Femur (tissue), 1 donor: ENCODE results near the gene RAP1A.
A peak's percentile ranks its signal among the peaks of the same experiment; 100 is the strongest.
"Not testable (repeated sequence)": the region's sequence is repeated elsewhere in the genome, so short reads cannot be mapped to it uniquely, and the experiment has no call there.

Experiments used
- DNase-seq: peaks from one replicate; pipeline ENCODE4 v3.0.0-alpha.2; 2017

Gene RAP1A

DNA sequence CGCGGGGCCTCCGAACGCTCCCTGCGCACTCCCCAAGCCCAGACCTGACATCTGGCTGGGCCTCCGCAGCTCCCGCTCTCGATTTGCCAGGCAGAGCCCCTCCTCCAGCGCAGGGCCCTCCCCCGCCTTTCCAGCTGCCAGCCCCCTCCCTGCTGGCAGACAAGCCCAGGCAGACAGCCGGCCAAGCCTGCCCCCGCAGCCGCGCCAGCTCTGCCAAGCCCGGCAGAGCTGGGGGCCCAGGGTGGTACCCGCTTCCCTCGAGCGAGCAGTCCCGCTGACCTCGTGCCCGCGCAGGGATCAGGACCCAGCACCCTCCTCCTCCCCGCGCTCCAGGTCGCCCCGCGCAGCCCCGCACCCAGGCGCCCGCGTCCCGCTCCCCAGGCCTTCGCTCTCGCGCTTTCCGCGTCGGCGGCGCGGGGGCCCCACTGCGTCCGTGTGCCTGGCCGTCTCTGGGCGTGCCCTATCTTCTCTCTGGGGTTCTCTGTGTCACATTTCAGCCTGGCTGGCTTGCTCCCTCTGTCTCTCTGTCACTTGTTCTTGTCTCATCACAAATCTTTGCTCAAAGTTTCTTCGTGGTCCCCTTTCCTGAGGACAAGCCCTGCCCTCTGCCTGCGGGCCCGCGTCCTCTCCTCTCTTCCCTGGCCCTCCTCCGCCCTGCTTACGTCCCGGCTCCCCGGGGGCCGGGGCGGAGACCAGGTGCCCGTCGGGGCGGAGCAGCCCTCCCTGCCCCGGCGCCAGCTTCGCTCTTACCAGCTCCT is 119.0 kb downstream of the RAP1A start:
- DNase-seq: peak; percentile 89

DNA sequence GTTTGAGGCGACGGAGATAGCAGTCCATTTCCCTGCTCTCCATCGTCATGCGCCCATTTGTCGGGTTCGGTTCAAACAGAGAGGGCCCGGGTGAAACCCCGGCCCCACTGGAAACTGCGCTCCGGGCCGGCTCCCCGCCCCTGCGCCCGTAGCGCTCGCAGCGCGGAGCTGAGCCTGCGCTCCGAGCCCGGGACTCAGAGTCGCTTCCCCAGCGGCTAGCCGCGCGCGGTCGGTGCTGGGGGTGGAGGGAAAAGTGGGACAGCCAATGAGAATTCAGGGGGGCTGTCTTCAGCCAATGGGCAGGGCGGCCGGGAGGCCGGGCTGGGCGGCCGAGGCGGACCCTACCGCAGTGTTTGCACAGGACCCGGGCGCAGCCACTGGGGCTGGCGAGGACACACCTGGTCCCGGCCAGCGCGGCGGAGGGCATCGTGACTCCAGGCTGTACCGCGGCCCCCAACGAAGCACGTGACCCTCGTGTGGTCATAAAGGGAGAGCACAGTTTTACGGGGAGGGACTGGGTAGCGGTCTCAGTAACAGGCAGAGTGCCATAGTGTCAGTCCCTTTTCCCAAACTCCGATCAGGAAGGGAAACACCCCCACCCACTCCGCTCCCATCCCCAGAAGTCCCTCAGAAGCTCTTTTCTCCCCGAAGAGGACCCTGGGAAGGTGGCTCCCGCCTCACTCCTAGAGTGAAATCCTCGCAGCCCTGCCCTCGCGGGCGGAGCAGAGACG is 119.8 kb downstream of the RAP1A start, which contains the start of gene INKA2:
Gene INKA2 (minus strand): TSS at position 202 of the 731 bp plus-strand sequence. CDS start 153 bp downstream, at position 49.
- peak; percentile 93 for DNase-seq

- DNase-seq: peak; percentile 58
Observed at GRCh38 chr1:111739925-111740765, 120.6 kb downstream of the RAP1A start.

- DNase-seq: not testable (repeated sequence)
Observed at GRCh38 chr1:111742292-111742691, 122.7 kb downstream of the RAP1A start.

- no peak for DNase-seq
Observed at GRCh38 chr1:111742938-111743549, 123.5 kb downstream of the RAP1A start.

- DNase-seq: no peak
Observed at GRCh38 chr1:111743679-111744101, 124.1 kb downstream of the RAP1A start.

GRCh38 chr1:111745675-111746613 is 126.4 kb downstream of the RAP1A start:
- no peak for DNase-seq

GRCh38 chr1:111746614-111746999 is 127.0 kb downstream of the RAP1A start:
- DNase-seq: no peak

DNA sequence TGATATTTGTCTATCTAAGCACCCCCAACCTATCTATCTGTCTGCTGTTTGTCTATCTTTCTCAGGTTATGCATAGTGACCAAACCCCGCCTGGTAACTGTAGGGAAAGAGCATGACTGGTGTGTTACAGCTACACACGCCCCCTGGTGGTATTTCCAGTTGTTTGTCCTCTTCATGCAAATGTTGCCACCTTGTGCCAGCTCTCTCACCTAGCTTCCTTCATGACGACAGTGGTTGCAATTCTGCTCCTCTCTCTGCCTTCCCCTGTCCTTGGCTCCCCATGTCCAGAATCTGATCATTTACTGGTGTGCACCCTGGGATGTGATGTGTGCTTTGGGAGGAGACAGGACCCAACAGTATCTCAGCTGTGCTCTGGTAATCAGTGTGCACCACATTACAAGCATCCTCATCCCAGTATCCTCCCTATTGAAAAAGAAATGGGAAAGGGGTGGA is 127.7 kb downstream of the RAP1A start:
- peak; percentile 50 for DNase-seq

DNA sequence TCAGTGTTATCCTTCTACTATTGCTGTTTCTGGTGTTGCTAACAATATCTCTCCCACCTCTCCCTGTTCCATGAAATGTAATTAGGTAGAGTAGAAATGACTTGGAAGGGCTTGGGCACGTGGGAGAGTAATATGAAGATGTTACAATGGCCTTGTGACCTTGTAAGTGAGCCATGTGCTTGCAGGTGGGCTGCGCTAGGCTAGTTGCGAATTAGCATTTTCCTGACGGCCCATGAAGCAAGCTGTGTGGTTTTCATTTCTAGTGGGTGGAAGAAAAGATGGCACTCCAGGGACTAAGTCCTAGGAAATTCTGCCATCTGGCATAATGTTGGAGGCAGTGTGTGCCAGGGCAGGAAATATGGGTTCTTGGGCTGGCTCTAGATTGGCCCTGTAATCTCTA is 128.4 kb downstream of the RAP1A start:
- DNase-seq: no peak

- DNase-seq: no peak
Observed at GRCh38 chr1:111749628-111750027, 130.0 kb downstream of the RAP1A start.

GRCh38 chr1:111750856-111751255 is 131.3 kb downstream of the RAP1A start:
- no peak for DNase-seq

DNA sequence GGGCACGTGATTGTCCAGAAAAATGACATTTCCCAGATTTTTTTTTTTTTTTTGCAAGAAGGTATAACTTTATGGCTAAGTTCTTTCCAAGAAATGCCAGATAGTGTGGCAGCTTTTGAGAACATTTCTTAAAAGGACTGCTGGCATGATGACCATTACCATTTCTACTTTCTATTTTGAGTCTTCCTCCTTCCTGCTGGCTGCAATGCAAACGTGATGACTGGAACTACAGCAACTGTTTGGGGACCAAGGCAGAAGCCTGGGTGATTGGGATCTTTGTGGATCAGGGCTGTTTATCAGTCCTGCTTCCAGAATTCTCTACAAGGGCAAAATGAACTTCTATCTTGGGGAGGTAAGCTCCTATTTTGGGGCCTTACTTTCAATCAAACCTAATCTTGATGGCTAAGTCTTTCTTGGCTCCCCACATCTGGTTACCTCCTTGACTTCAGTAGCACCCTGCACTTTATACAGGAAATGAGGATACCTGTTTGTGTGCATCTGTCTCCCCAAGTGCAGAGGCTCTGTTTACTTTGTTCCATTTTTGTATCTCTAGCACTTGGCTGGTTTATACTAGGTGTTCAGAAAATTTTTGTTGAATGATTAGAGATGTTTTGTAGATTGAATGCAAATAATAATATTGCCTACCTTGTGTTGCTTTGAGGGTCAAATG is 132.5 kb downstream of the RAP1A start:
- DNase-seq: no peak

DNA sequence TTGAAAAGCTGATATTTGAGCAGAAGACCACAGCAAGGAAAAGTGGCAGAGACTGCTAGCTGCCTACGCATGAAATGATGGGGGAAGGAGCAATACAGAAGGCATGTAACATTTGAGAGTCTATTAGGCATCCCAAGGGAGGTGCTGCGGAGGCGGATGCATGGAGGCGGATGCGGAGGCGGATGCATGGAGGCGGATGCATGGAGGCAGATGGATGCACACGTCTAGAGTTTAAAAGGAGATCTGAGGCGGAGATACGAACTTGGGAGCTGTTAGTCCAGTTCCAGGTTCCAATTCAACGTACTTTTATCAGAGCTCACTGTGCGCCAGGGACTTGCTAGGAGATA is 135.4 kb downstream of the RAP1A start:
- peak; percentile 71 for DNase-seq

DNA sequence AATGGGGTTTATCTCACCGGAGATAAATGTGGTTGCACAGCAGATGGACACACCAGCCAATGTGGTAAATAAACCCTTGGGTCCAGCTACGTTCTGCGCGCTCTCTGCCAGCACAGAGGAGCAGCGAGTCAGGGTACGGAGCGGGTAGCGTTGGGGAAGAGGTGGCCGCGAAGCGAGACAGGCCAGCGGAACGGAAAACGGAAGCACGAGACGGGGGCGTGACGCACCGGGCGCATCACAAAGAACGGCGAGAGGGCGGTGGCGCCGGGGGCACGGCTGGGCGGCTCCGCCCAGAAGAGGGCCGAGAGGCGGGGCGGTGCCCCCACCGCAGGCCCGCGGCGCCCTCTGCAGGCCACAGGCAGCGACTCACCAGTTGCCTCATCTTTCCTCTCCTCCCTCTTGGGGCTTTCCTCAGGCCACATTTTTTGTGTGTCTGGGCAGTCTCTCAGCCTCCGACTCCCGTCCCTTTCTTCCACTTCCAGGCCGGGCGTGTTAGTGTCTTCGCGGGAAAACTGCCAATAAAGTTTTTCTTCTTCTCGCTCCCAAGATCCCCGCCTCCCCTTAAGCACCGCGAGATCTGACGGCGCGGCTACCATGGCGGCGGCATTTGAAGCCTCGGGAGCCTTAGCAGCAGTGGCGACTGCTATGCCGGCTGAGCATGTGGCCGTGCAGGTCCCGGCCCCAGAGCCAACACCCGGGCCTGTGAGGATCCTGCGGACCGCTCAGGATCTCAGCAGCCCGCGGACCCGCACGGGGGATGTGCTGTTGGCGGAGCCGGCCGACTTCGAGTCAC is 135.9 kb downstream of the RAP1A start, which contains the start of gene DDX20:
Gene DDX20 (plus strand): TSS at position 571 of the 793 bp plus-strand sequence. CDS start 24 bp downstream, at position 595.
- peak; percentile 95 for DNase-seq

GRCh38 chr1:111756124-111756513 is 136.5 kb downstream of the RAP1A start:
- no peak for DNase-seq

DNA sequence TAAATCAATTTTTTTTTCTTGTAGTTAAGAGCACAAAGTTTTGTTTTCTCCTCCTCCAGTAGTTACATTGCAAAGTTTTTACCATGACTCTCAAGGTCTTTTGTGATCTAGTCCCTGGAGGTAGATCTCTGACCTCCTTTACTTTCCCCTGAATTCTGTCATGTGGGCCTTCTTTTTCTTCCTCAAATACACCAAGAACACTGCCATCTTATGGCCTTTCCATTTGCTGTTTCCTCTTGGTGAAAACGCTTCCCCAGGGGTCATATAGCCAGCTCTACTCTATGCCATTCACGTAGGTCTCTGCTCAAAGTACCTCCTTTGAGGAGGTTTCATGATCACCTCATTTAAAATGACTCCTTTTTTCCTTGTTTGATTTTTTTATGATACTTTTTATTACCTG is 138.8 kb downstream of the RAP1A start:
- DNase-seq: no peak

GRCh38 chr1:111761717-111762116 is 142.1 kb downstream of the RAP1A start:
- no peak for DNase-seq

GRCh38 chr1:111762332-111762731 is 142.7 kb downstream of the RAP1A start:
- DNase-seq: no peak
